22Rv1 (cell line): ENCODE measurements around the gene IER2.

Experiments used
- H3K27ac ChIP-seq: fragments of 450-650 bp; 2 replicates; pipeline ENCODE4 v1.5.1; 2017
- CTCF ChIP-seq: fragments of 450-650 bp; IDR thresholded peaks from 2 replicates; pipeline ENCODE4 v1.5.1; 2017; ENCODE audit warnings: mild to moderate bottlenecking
- ZFX ChIP-seq: fragments of 450-650 bp; IDR thresholded peaks from 2 replicates; pipeline ENCODE4 v1.6.1; 2017; ENCODE audit warnings: antibody characterized with exemption, borderline replicate concordance

The IER2 gene

GRCh38 chr19:13150187-13150930 is at the start of gene IER2, which contains the start of gene STX10:
TSS of gene IER2 (plus strand) at chr19:13150411. CDS start at chr19:13153187, 2,776 bp downstream.
TSS of gene STX10 (minus strand) at chr19:13150375. CDS start at chr19:13150173, 202 bp downstream.
- H3K27ac ChIP-seq = peak within 1 kb of the TSS; percentile 99

GRCh38 chr19:13100841-13101589 is 49.2 kb upstream of the IER2 start:
- peak overlapping the region; percentile 33; the same call in 1 of the 2 replicates for H3K27ac ChIP-seq
- TF ChIP-seq ZFX = no peak
- TF ChIP-seq CTCF = peak; percentile 15; the same call in 1 of the 2 replicates

More at GRCh38 chr19:13150187-13150930, at the start of gene IER2, which contains the start of gene STX10:
- TF ChIP-seq CTCF (peak; percentile 55), ZFX (no peak)

GRCh38 chr19:13101590-13102415 is 48.4 kb upstream of the IER2 start:
- TF ChIP-seq ZFX = no peak
- TF ChIP-seq CTCF = no peak
- peak overlapping the region; percentile 33 for H3K27ac ChIP-seq

- TF ChIP-seq ZFX (no peak), CTCF (no peak)
- H3K27ac ChIP-seq = peak overlapping the region; percentile 33
Measured at GRCh38 chr19:13102416-13102665, 47.9 kb upstream of the IER2 start.

GRCh38 chr19:13102666-13103580 is 47.3 kb upstream of the IER2 start, which contains the start of gene LYL1:
TSS of gene LYL1 (minus strand) at chr19:13102858. CDS start at chr19:13101171, 1,687 bp downstream.
- TF ChIP-seq CTCF (no peak), ZFX (no peak)
- peak within 1 kb of the TSS; percentile 33 for H3K27ac ChIP-seq
